Stimulated activated CD8-positive, alpha-beta memory T cell treated with anti-CD3 and anti-CD28 coated beads, Interleukin-2, amount 100 ng/mL, for 48 hours (primary cell): ENCODE results near the gene CALHM3.
"Not testable (repeated sequence)": the region's sequence is repeated elsewhere in the genome, so short reads cannot be mapped to it uniquely, and the experiment has no call there.

ENCODE experiments used
- DNase-seq, 2 donors: peaks; one replicate each; pipeline ENCODE4 v3.0.0-alpha.2; 2020; ENCODE audit warnings: low read depth in 2 of 2

Gene CALHM3

DNA sequence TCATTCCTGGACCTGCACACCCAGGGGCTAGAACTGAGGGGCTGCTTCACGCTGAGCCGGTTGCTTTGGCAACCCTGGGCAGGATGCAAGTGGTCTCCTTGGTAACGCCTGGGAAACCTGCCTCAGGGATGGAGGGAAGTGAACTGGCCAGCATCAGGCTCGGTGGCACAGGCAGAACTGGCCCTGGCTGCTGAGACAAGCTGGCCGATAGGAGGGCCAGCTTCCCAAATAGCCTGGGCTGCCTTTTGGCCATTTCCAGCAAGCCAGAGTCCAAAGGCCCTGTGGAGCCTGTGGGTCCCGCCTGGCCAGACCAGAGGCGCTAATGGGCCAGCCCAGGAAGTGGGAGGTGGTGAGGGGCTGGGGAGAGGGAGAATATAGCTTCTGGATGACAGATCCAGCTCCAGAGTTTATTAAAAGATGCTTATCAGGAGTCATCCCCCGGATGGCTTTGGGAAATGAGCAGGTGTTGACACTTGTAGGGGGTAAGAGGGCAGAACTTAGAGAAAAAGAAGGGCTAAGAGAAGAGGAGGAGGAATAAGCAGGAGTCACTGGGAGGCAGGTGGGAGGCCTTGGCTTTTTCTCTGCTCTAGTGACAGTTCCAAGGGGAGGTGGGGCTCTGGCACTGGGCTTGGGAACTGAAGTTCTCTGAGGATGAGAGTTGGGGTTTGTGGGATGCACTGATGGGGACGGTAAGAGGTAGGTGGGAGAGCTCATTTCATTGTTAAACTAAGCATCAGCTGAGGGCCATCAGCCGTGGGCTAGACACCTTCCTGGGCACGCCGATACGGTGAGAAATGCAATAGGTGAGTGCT lies 24.0 kb upstream of the CALHM3 start:
- DNase-seq: no peak

DNA sequence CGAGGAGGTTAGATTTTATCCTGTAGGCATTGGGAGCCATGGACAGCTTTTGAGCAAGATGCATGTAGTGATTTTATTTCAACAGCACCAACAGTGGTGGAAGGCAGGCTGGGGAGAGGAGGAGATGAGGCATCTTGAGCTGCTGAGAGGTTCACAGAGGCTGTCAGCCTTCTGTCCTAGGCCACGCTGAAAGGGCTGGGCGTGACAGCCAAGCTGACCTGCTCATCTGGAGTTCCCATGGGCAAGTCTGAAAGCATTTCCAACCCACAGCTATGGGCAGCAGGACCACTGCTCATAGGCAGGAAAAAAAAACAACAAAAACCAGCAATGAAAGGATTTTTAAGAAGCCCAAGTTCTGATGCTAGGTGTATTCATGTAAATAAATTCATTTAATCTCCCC lies 22.1 kb upstream of the CALHM3 start:
- no peak for DNase-seq

DNA sequence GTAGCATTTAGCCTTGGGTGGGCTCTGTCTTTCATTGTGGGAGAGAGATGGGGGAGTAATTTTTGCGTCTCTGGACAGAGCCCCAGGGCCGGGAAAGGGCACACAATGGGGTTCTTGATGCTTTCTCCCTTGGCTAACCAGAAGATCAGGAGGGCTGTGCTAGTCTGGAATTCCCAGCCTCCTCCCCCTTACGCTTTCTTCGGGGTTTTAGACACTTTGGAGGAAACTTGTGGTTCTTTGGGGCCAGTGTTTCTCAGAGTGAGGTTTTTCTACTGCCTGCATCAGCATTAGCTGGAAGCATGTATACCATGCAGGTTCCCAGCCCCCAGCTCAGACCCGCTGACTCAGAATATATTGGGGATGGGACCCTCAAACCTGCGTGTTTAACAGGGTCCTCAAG lies 21.4 kb upstream of the CALHM3 start:
- DNase-seq: no peak

DNA sequence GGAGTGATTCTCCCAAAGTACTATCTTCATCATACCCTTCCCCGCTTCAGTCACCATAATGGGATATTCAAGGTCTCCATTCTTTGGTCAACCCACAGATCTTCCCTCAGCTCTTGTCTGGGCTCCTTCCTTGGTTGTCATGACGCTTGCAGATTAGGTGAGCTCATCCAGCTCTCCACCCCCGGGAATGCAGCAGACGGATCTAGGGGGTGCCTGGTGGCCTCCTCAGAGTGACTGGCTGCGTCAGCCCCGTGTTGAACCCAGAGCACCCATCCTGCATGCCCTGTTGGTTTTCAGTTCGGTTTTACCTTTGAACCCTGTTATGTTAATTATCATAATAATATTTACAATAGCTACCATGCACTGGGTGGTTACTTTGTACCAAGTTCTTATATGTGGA lies 20.8 kb upstream of the CALHM3 start:
- no peak for DNase-seq

DNA sequence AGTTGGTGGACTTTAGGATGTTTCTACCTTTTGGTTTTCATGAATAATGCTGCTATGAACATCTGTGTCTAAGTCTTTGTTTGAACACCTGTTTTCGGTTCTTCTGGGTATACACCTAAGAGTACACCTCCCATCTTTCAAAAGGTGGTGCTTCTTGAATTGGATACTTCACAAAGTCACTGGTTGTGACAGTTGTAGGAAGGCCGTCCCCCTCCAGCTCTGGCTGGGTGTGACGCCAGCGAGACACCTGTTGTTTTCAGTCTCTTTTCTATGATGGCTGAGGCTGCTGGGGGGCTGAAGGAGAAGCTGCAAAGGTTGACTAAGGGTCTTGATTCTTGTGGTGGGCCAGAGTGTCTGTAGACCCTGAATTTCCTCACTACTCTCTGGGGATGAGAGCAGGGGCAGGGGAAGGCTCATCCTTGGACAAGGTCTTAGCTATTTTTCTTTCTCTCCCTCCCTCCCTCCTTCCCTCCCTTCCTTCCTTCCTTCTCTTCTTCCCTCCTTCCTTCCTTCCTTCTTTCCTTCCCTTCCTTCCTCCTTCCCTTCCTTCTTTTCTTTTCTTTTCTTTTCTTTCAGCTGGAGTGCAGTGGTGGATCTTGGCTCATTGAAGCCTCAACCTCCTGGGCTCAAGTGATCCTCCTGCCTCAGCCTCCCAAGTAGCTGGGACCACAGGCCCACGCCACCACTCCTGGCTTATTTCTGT lies 20.0 kb upstream of the CALHM3 start:
- no peak for DNase-seq

DNA sequence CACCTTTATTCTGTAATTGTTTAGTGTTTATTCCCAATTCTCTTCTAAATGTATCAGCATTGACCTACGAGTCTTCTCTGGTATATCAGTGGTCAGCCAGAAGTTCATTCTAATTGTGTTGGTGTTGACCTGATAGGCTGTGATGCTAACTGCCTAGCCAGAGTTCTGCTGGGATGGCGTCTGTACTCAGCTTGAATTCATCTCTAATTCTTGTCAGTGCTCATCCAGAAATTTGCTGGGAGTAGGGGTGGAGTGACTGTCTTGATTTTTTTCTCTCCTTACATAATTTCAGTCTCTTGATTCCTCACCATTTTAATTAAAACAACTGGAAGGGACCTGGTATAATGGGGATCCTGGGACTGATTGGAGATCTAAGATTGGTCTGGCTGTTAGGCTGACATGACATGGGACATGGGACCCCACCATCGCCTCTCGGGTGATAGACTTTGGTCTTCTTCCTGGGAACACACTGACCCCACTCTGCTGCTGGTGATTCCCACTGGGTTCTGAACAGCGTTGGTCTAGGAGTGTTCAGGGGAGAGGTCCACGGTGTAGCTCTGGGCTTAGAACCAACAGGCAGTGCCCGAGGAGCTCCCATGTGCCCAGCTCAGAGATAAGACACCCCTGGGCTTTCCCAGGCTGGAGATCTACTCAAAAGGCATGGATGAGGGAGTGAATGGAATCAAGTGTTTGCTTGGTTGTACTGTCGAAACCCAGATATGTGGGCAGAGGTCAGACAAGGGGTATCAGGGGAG lies 18.3 kb upstream of the CALHM3 start:
- DNase-seq: no peak

DNA sequence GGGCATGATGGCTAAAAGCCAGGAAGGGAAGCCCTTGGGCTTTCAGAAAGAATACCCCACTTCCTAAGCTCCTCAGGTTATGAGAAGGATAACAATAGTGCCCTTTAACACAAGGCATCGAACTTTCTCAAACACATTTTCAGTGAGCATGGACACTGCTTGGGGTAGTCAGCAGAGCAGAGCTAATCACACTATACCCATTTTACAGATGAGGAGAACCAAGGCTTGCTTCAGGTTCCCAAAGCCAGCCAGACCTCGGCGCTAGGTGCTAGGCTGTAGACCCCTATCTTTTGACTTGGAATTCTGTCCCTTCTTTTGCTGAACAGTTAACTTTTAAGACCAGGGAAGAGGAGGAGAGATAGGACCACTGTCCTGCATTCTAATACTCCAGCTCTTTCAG lies 16.3 kb upstream of the CALHM3 start:
- no peak for DNase-seq

DNA sequence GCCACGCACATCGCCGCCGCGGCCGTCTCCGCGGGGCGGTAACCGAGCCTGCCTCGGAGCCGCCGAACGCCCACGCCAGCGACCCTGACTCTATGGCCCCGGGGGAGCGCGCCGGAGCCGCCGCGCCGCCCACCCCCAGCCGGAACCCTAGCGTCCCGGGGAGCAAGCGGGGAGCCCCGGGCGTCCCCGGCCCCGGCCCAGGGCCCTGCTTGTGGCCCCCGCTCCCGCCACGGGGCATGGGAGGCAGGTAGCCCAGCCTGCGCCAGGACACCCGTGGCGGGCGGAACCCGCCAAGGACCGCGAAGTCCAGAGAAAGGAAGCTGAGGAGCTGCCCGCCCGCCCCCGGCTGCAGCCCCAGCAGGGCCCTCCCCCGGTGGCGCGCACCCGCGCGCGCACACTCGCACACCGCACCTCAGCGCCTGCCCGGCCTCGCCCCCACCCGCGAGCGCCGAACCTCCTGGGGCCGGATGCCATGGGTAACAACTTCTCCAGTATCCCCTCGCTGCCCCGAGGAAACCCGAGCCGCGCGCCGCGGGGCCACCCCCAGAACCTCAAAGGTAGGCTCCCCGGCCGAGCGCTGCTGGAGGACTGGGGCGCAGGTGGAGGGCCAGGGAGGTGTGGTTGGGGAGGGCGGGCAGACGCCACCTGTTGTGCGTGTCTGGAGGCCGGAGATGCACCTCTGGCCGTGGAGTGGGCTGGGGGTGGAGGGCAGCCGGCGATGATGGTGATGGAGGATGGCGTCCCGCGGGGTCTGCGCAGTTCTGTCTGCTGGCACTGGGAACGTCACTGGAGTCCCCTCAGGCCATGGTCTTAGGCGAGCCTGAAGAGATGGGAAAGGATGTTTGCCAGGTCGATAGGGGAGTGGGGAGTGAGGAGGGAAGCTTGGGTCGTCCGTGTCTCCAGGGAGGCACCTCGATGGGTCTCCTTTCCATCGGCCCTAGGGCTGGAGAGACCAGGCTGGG lies 15.2 kb upstream of the CALHM3 start:
- no peak for DNase-seq

DNA sequence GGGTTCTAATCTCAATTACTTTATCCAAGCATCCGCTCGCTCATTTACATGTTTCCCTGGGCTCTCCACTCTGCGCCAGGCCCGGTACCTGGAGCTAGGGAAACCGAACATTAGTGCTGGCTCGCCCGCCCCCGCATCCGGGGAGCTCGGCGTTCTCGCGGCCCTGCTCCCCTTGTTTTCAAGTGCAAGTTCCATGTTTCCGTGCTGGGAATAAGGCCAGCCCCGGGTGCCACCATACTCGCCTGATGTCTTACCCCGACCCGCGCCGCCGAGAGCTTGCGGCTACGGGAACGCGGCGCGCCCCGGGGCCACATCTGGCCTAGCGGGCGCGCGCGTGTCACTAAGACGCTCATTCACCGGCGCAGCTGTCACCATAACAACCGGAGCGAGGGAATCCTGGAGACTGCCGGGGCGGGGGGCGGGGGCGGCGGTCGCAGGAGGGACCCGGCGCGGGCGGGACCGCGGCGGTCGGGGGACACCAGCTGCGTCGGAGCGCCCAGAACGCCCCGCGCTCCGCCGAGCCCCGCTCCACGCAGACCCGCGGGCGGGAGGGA lies 14.4 kb upstream of the CALHM3 start, which contains the start of gene NEURL1:
Gene NEURL1, plus strand, starts transcription at position 344 of the 554 bp plus-strand sequence. CDS start 683 bp downstream, outside the sequence.
- no peak for DNase-seq

DNA sequence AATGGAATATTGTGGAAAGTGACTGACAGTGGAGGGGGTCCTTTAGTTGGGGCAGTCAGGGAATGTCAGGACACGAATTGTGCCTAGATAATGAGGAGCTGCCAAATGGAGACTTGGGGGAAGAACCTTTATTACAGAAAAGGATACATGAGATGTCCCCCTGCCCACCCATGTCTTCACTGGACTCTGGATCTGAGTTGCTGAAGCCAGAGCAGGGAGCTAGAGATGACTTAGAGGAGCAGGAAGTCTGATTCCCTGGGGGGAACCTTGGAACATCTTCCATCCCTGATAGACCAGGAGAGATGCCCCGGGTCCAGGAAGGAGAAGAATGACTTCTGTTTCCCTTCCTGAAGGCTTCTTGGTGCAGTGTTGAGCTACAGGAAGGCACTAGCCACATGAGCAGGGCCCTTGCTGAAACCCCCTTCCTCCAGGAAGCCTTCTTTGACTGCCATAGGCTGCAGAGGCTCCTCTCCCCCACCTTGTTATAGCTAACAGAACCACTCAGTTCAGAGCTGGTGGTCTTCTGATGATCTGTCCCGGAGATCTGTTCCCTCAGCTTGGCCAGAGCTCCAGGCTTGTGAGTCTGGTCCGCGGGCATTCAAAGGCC lies 13.7 kb upstream of the CALHM3 start:
- DNase-seq: no peak

DNA sequence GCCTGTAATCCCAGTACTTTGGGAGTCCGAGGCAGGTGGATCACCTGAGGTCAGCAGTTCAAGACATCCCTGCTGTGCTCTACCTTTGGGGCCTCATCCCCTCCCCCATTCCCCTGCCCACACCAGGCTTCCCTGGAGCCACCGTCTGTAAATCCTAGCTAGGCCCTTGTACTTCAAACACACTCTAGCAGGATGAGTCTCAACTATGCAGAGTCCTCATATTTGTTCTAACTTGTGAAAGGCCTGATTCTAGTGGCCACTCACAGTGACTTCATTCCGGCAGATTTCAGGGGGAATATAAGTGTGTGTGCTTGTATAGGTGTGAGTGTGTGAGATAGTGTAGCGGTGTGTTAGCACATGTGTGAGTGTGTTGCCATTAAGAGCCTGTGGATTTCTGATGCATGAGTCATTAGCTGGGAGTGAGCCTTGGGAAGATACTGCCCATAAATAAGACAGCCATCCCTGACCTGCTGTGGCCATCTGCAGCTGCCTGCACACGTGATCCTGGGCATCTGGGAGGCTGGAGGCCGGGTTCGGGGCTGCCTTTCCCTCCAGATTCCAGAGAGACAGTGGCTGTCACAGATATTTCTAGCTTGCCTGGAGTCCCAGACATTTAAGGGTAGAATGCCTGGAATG lies 12.8 kb upstream of the CALHM3 start:
- no peak for DNase-seq

DNA sequence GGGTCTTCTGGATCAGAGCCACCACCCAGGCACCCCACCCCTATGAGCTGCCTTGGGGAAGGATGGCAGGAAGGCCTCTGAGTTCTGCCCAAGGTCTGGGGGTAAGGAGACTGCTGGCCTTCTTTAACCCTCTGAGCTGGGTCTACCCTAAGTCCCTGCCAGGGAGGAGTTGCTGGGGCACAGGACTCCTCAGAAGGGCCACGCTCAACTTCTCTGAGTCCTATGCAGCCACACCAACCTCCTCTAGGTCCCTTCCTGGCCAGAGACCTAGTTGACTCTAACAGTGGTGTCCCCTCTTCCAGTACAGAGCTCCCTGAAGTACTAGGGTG lies 11.9 kb upstream of the CALHM3 start:
- DNase-seq: no peak

DNA sequence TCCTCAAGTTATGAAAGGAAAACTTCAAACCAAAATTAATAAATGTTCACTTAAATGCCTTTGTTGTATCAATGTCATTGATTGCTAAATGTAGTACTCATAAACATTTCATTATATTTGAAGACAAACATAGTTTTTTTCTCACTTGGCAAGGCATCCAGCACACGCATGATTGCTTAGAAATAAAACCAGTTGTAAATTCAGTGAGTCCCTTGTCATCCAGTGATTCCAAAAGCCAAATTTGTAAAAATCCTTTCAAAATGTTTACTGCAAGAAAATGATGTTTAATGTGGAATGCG lies 8.3 kb upstream of the CALHM3 start:
- DNase-seq: no peak

DNA sequence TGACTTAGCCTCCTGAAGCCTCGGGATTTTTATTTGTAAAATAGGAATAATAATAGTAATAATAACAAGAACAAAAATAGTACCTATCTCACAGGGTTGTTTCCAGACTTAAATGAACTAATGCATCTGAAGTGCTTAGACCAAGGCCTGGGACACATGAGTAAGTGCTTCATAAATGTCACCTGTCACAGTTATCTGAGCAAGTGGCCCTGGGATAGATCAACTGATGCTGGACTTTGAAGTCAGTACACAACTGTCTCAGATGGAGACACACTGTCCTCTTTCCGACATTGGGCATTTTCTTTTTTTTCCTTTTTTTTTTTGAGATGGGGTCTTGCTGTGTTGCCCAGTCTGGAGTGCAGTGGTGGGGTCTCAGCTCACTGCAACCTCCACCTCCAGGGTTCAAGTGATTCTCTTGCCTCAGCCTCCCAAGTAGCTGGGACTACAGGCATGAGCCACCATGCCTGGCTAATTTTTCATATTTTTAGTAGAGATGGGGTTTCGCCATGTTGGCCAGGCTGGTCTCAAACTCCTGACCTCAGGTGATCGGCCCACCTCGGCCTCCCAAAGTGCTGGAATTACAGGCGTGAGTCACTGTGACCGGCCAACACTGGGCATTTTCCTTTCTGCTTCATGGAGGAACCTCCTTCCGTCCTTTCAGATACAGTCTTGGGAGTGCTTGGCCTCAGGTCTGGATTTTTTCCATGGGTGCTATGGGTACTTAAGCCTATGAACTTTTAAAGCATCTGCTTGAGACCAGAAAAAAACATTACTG lies 7.8 kb upstream of the CALHM3 start:
- not testable (repeated sequence) for DNase-seq

DNA sequence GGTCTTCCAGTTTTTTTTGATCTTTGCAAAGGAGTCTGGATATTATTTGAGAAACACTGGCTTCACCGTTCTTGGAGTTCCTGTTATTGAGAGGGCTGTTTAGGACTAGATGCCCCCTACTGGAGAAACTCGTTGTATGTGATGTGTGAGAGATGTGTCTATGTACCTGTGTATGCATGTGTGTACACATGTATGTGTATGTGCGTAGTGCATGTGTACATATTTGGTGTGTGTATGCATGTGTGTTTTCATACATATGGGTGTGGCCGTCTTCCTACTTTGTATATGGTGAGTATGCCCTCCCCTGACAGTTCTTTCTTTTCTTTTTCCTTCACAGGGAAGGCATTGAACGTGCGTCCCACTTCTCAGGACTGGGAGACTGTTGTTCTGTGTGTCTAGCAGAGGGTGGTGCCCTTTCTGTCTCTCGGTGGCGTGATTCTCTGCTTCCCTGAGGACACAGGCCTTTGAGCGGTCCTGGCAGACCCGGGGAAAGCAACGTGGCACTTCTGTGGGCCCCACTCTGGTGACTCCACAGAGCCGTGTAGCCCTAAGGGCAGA lies 3.0 kb upstream of the CALHM3 start:
- DNase-seq: no peak

DNA sequence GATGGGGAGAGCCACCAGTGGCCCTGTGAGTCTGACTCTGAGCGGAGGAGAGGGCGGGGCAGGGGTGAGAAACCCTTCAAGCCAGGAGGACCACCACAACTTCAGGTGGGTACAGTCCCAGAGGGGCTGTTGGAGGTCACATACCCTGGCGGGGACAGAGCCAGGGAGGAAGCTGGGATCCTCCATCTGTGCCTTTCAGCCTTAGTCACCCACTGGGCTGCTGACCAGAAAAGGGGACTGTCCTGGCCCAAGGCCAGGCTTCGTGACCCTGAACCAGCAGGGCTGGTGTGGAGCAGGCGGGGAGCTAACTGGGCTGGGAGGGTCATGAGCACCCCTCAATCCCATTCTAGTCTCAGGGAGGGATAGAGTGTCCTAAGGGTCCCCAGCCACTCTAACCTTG lies 1.5 kb upstream of the CALHM3 start:
- DNase-seq: no peak

DNA sequence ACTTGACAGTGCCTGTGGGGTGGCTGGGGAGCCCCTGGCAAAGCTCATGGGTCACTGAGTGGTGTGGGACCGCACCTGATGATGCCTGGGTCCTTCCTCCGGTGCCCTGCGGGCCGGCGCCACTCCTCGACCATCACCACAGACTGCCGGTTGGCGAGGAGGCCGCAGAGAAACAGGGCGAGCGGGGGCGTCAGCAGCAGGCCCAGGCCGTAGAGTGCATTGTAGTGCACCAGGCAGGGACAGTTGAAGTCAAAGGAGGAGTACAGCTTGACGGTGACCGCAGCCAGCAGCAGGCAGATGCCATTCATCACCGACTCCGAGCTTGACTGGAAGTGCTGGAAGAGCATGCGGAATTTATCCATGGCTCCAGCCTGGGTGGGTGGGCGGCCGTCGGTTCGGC lies 369 bp downstream of the CALHM3 start:
- DNase-seq: no peak

DNA sequence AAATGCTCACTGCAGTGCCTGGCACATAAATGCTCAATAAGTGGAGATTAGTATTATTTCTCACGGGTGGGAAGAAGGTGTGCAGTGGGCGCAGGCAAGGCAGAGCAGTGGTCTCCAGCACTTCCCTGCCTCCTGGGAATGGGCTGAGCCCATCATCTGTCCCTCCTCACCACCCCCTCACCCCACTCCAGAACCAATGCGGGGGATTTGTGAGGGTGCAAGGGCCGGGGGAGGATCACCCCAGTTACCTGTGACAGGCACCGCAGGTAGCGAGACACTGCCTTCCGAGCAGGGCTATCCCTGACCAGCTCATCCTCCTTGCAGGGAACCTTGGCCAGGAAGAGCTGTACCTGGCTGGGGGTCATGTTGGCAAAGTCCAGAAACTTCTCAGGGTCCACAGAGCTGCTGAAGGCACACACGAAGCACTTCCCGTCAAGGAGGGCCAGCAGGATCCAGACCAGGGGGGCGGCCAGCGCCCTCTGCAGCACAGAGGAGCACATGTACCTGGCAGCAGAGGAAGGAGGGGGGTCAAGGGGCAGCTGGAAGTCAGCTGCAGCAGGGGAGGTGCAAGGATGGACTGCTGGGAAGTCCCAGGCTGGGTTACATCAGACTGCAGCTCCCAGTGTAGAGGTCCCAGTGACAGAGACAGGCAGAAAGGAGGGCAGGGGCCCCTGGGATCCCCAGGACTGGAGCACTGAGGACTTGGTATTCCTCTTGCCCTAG lies 2.8 kb downstream of the CALHM3 start:
- no peak for DNase-seq

DNA sequence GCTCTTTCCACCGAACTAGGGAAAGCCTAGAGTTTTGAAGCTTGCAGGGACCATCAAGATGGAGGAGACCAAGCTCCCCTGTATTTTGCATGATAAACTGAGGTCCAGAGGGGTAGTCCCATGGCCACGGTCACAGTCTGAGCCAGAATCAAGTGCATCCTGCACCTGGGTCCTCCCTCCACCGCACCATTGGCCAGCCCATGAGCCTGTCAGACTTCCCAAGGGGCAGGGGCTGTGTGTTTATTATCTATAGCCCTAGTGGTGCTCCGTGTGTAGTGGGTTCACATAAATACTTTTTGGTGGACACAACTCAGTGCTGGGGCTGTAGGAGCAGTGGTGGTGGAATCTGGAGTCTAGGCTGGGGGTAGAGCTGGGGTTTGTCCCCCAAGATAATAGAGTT lies 3.6 kb downstream of the CALHM3 start:
- DNase-seq: no peak
